RWPE1 (cell line): ENCODE data around the gene DENND6A.

Experiments used
- CTCF ChIA-PET: fragments of 350-600 bp; sonication (Branson Sonifier 250); formaldehyde crosslinking; extraction: SDS; loops from one replicate; lab custom pipeline; 2021; lab: Yijun Ruan, JAX
- POLR2A ChIA-PET: fragments of 400-600 bp; formaldehyde crosslinking; extraction: SDS; loops from one replicate; lab custom pipeline; 2020; ENCODE audit warnings: antibody characterized with exemption; ENCODE audit not compliant: low non-redundant PET; lab: Yijun Ruan, JAX
- DNase-seq: peaks from one replicate; pipeline ENCODE4 v3.0.0; 2012; ENCODE audit warnings: low spot score
- H3K27ac ChIP-seq: fragments of 450-650 bp; 2 replicates; pipeline ENCODE4 v1.5.1; 2017
- CTCF ChIP-seq: fragments of 450-650 bp; conservative IDR thresholded peaks from 2 replicates; pipeline ENCODE4 v1.5.1; 2017; ENCODE audit warnings: low read depth, mild to moderate bottlenecking

Gene DENND6A

GRCh38 chr3:57577801-57578200 lies 115.1 kb downstream of the DENND6A start:
- ChIA-PET POLR2A (no interaction called here), CTCF (no interaction called here)
- no peak for TF ChIP-seq CTCF
- no peak overlapping the region for H3K27ac ChIP-seq
- DNase-seq: no peak

GRCh38 chr3:57575966-57576626 lies 116.8 kb downstream of the DENND6A start:
- no peak for DNase-seq
- ChIA-PET POLR2A (no interaction called here), CTCF (interaction anchor here (1.0 kb wide), 1 partner anchor 179 kb away, joined by 3 read pairs; no protein-coding TSS in a partner anchor)
- H3K27ac ChIP-seq: no peak overlapping the region
- no peak for TF ChIP-seq CTCF
